LNCaP clone FGC (cell line): Measurements from ENCODE around the gene KDSR.

Source experiments
- DNase-seq: peaks from one replicate; pipeline ENCODE4 v3.0.0-alpha.2; 2011; ENCODE audit warnings: low read depth
- H3K4me3 ChIP-seq: 2 replicates; pipeline ENCODE4 v1.5.1; 2011; ENCODE audit warnings: mild to moderate bottlenecking, low read depth, low read length, control low read depth
- CTCF ChIP-seq: IDR thresholded peaks from 2 replicates; pipeline ENCODE4 v1.5.1; 2012; ENCODE audit warnings: mild to moderate bottlenecking; ENCODE audit not compliant: control insufficient read depth, insufficient read depth; ENCODE audit errors: extremely low read depth

The KDSR gene

GRCh38 chr18:63284173-63284799 lies 82.7 kb downstream of the KDSR start:
- H3K4me3 ChIP-seq: no peak overlapping the region
- no peak for DNase-seq
- TF ChIP-seq CTCF: no peak

- no peak for DNase-seq
- TF ChIP-seq CTCF: no peak
- no peak overlapping the region for H3K4me3 ChIP-seq
Measured at GRCh38 chr18:63283305-63284094, 83.5 kb downstream of the KDSR start.

GRCh38 chr18:63282793-63283192 lies 84.2 kb downstream of the KDSR start:
- DNase-seq: no peak
- no peak for TF ChIP-seq CTCF
- H3K4me3 ChIP-seq: no peak overlapping the region
